ENCODE results near the gene CNTN4. TPM values are rescaled to one million over a fixed set of nuclear protein-coding genes. Genes with fewer than 3 reads are reported as not detected.

CNTN4 gene
- total and polyA plus RNA-seq, 2 experiments from 2014 or later = 5.6 to 7.9 TPM

DNA sequence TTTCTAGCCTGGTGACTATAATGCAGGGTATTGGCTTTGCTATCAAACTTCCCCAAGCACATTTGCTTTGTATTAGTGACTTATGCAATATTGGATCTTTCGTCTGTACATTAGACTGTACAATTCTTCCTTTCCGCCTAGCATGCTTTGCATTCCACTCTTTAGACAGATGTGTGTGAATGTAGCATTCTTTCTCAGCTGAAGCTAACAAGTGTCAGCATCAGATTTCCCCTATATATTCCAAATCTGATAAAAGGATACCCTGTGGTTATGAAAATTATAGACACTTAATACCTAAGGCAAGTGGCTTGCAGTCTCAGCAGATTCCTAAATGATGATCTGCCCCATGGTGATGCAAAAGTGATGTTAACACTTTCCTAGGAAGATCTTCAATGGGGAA is 360.1 kb downstream of the CNTN4 start:
- H3K27ac ChIP-seq = no peak overlapping the region
- H3K27me3 ChIP-seq = no peaks in the 10 kb centered on the region
- H3K36me3 ChIP-seq = no peaks in the 10 kb centered on the region
- TF ChIP-seq, protein P1, sequence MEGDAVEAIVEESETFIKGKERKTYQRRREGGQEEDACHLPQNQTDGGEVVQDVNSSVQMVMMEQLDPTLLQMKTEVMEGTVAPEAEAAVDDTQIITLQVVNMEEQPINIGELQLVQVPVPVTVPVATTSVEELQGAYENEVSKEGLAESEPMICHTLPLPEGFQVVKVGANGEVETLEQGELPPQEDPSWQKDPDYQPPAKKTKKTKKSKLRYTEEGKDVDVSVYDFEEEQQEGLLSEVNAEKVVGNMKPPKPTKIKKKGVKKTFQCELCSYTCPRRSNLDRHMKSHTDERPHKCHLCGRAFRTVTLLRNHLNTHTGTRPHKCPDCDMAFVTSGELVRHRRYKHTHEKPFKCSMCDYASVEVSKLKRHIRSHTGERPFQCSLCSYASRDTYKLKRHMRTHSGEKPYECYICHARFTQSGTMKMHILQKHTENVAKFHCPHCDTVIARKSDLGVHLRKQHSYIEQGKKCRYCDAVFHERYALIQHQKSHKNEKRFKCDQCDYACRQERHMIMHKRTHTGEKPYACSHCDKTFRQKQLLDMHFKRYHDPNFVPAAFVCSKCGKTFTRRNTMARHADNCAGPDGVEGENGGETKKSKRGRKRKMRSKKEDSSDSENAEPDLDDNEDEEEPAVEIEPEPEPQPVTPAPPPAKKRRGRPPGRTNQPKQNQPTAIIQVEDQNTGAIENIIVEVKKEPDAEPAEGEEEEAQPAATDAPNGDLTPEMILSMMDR (IDR thresholded peaks at IDR 0.05; ENCODE audit: low read depth, low read length) = no peak
- peaks cover 3% of the 10 kb centered on the region for H3K4me1 ChIP-seq (ENCODE audit: low read depth)
- DNase-seq (ENCODE audit: low read depth in 1 of 2, low spot score in 1 of 2) = no peak
- no peak overlapping the region for H3K4me3 ChIP-seq
- no peaks in the 10 kb centered on the region for H3K9me3 ChIP-seq (ENCODE audit: low read depth)

GRCh38 chr3:2465842-2466241 is 367.2 kb downstream of the CNTN4 start:
- Histone ChIP-seq H3K4me3 (no peak overlapping the region), H3K4me1 (ENCODE audit: low read depth) (peaks cover 21% of the 10 kb centered on the region), H3K36me3 (no peaks in the 10 kb centered on the region), H3K9me3 (ENCODE audit: low read depth) (no peaks in the 10 kb centered on the region), H3K27me3 (no peaks in the 10 kb centered on the region), H3K27ac (no peak overlapping the region)
- DNase-seq (ENCODE audit: low read depth in 1 of 2, low spot score in 1 of 2) = peak in 1 of 2 donors; percentile 55
- TF ChIP-seq, protein P1 (IDR thresholded peaks at IDR 0.05; ENCODE audit: low read depth, low read length) = no peak

DNA sequence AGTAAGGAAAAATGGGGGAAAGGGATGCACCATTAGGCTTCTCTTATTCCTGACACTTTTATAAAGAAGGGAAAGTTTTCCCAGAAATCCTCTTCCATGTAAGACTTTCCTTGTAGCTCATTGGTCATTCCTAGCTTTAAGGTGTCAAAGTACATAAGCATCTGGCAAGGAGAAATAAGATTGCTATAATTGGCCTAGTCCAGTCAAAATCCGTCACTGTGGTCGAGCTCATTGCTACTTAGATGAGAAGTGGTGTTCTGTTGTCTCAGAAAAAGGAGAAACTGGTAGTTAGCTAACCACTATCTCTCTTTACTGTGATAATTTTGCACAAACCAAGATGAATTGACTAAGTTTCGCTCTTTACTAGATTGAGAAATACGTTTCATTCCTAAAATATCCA is 370.1 kb downstream of the CNTN4 start:
- Histone ChIP-seq H3K4me1 (ENCODE audit: low read depth) (peaks cover 23% of the 10 kb centered on the region), H3K27ac (no peak overlapping the region), H3K36me3 (no peaks in the 10 kb centered on the region), H3K9me3 (ENCODE audit: low read depth) (no peaks in the 10 kb centered on the region), H3K27me3 (no peaks in the 10 kb centered on the region), H3K4me3 (no peak overlapping the region)
- TF ChIP-seq, protein P1 (IDR thresholded peaks at IDR 0.05; ENCODE audit: low read depth, low read length) = no peak
- no peak for DNase-seq (ENCODE audit: low read depth in 1 of 2, low spot score in 1 of 2)

GRCh38 chr3:2476996-2477395 is 378.3 kb downstream of the CNTN4 start:
- no peak for DNase-seq (ENCODE audit: low read depth in 1 of 2, low spot score in 1 of 2)
- H3K27me3 ChIP-seq = no peaks in the 10 kb centered on the region
- H3K4me3 ChIP-seq = no peak overlapping the region
- H3K4me1 ChIP-seq (ENCODE audit: low read depth) = no peaks in the 10 kb centered on the region
- H3K27ac ChIP-seq = no peak overlapping the region
- no peaks in the 10 kb centered on the region for H3K9me3 ChIP-seq (ENCODE audit: low read depth)
- TF ChIP-seq, protein P1 (IDR thresholded peaks at IDR 0.05; ENCODE audit: low read depth, low read length) = no peak
- no peaks in the 10 kb centered on the region for H3K36me3 ChIP-seq

GRCh38 chr3:2477620-2478019 is 379.0 kb downstream of the CNTN4 start:
- Histone ChIP-seq H3K9me3 (ENCODE audit: low read depth) (no peaks in the 10 kb centered on the region), H3K4me3 (no peak overlapping the region), H3K4me1 (ENCODE audit: low read depth) (no peaks in the 10 kb centered on the region), H3K36me3 (no peaks in the 10 kb centered on the region), H3K27ac (no peak overlapping the region), H3K27me3 (no peaks in the 10 kb centered on the region)
- no peak for DNase-seq (ENCODE audit: low read depth in 1 of 2, low spot score in 1 of 2)
- TF ChIP-seq, protein P1 (IDR thresholded peaks at IDR 0.05; ENCODE audit: low read depth, low read length) = no peak

All from cardiac muscle cell (in vitro differentiated cells and primary cell).